CD14-positive monocyte (primary cell): ENCODE measurements around the gene OR52E8. TPM values are rescaled to one million over a fixed set of nuclear protein-coding genes. Genes with fewer than 3 reads are reported as not detected.

Experiments
- DNase-seq, 3 donors: peaks; one replicate each; pipeline ENCODE4 v3.0.0-alpha.2; 2011 to 2022
- H2AFZ ChIP-seq: 2 replicates; pipeline ENCODE4 v1.6.0; 2012; ENCODE audit warnings: mild to moderate bottlenecking, low read depth, low read length, inconsistent platforms; ENCODE audit not compliant: insufficient read depth, poor library complexity, severe bottlenecking
- H3K27ac ChIP-seq, 2 donors: 1 replicate in 1 of 2; 2 replicates in 1 of 2; pipeline ENCODE4 v1.5.1; 2012 to 2013; ENCODE audit warnings: low read length in 2 of 2, control low read depth in 1 of 2, inconsistent platforms in 1 of 2, low read depth in 1 of 2, mild to moderate bottlenecking in 1 of 2
- H3K27me3 ChIP-seq, 2 donors: one replicate each; pipeline versions ENCODE4 v1.6.0 to v1.6.1; 2011 to 2013; ENCODE audit warnings: low read length in 2 of 2; ENCODE audit not compliant: control insufficient read depth in 2 of 2, insufficient read depth in 2 of 2
- H3K36me3 ChIP-seq, 2 donors: replicated peaks in 1 of 2; 1 replicate in 1 of 2; 2 replicates in 1 of 2; pipeline versions ENCODE4 v1.5.1 to v1.6.1; 2012 to 2013; ENCODE audit warnings: low read length in 2 of 2, control low read depth in 1 of 2, inconsistent platforms in 1 of 2, mild to moderate bottlenecking in 1 of 2; ENCODE audit not compliant: insufficient read depth in 2 of 2, control insufficient read depth in 1 of 2
- H3K4me1 ChIP-seq, 2 donors: 1 replicate in 1 of 2; 2 replicates in 1 of 2; pipeline versions ENCODE4 v1.5.1 to v1.6.1; 2012 to 2013; ENCODE audit warnings: low read length in 2 of 2, control low read depth in 1 of 2, inconsistent platforms in 1 of 2, mild to moderate bottlenecking in 1 of 2, moderate library complexity in 1 of 2; ENCODE audit not compliant: insufficient read depth in 2 of 2, control insufficient read depth in 1 of 2
- H3K4me2 ChIP-seq: replicated peaks from 2 replicates; pipeline ENCODE3; 2012; ENCODE audit warnings: low read length, moderate library complexity, mild to moderate bottlenecking; ENCODE audit not compliant: poor library complexity, severe bottlenecking; ENCODE audit errors: extremely low read depth
- H3K4me3 ChIP-seq, 3 experiments: fragments of 200-600 bp in 1 of 3; sonication (generic) in 1 of 3; replicated peaks in 1 of 3; 1 replicate in 2 of 3; 2 replicates in 1 of 3; pipeline ENCODE4 v1.5.1; 2011 to 2013; ENCODE audit warnings: low read length in 3 of 3, mild to moderate bottlenecking in 3 of 3, control low read depth in 2 of 3, low read depth in 2 of 3, inconsistent platforms in 1 of 3, moderate library complexity in 1 of 3
- H3K79me2 ChIP-seq: 2 replicates; pipeline ENCODE4 v1.6.0; 2012; ENCODE audit warnings: mild to moderate bottlenecking, control low read depth, inconsistent platforms, low read length, moderate library complexity; ENCODE audit not compliant: insufficient read depth
- H3K9ac ChIP-seq: 2 replicates; pipeline ENCODE4 v1.6.0; 2017; ENCODE audit warnings: low read length, mild to moderate bottlenecking; ENCODE audit not compliant: insufficient read depth, poor library complexity, severe bottlenecking
- H3K9me3 ChIP-seq, 2 donors: replicated peaks in 1 of 2; 1 replicate in 1 of 2; 2 replicates in 1 of 2; pipeline versions ENCODE4 v1.5.1 to v1.6.1; 2012 to 2013; ENCODE audit warnings: low read length in 2 of 2, control low read depth in 1 of 2; ENCODE audit not compliant: control insufficient read depth in 1 of 2, insufficient read depth in 1 of 2
- H4K20me1 ChIP-seq: 2 replicates; pipeline ENCODE4 v1.6.0; 2012; ENCODE audit warnings: mild to moderate bottlenecking, low read length, control low read depth, moderate library complexity; ENCODE audit not compliant: insufficient read depth
- H3K27ac Mint-ChIP-seq, 7 donors: one replicate each; pipeline ENCODE4 v1.8.0; 2020; ENCODE audit warnings: mild to moderate bottlenecking in 7 of 7, mixed read lengths in 7 of 7, moderate library complexity in 6 of 7, inconsistent platforms in 2 of 7
- H3K27me3 Mint-ChIP-seq, 3 donors: one replicate each; pipeline ENCODE4 v1.8.0; 2021 to 2022; ENCODE audit warnings: low read depth in 3 of 3, mild to moderate bottlenecking in 3 of 3, mixed read lengths in 3 of 3, moderate library complexity in 3 of 3, inconsistent platforms in 1 of 3
- H3K36me3 Mint-ChIP-seq, 2 donors: one replicate each; pipeline ENCODE4 v1.8.0; 2020; ENCODE audit warnings: mixed read lengths in 2 of 2, inconsistent platforms in 1 of 2, mild to moderate bottlenecking in 1 of 2
- H3K4me1 Mint-ChIP-seq: one replicate; pipeline ENCODE4 v1.8.0; 2020; ENCODE audit warnings: mild to moderate bottlenecking, mixed read lengths
- H3K4me3 Mint-ChIP-seq, 2 donors: one replicate each; pipeline ENCODE4 v1.8.0; 2020; ENCODE audit warnings: mild to moderate bottlenecking in 2 of 2, mixed read lengths in 2 of 2, moderate library complexity in 1 of 2
- H3K9me3 Mint-ChIP-seq, 7 donors: one replicate each; pipeline ENCODE4 v1.8.0; 2020 to 2022; ENCODE audit warnings: mixed read lengths in 7 of 7, mild to moderate bottlenecking in 6 of 7, moderate library complexity in 6 of 7, inconsistent platforms in 2 of 7
- CTCF ChIP-seq: fragments of 200-600 bp; IDR thresholded peaks from one replicate; pipeline ENCODE4 v1.8.0; 2022; ENCODE audit warnings: antibody characterized with exemption, mild to moderate bottlenecking
- WGBS: methylation state at CpG from one replicate; pipeline ENCODE4 v1.1.5; 2013; ENCODE audit warnings: missing lambda C conversion rate; ENCODE audit not compliant: insufficient coverage; 5-methylcytosine and 5-hydroxymethylcytosine counted together
- intact Hi-C, 2 donors: fragments of 100-400 bp; cut with micrococcal nuclease; formaldehyde crosslinking; loops; one replicate each; pipeline versions ENCODE4 v1.15.0 to v1.15.1; 2023
- polyA plus RNA-seq, 3 donors: library from polyadenylated mRNA; depleted of rRNA in 1 of 3; unstranded in 2 of 3; stranded (reverse) in 1 of 3; fragments of 300-500 nt in 2 of 3; fragments of >200 nt in 1 of 3; fragmentation: Illumina TruSeq in 2 of 3; gene quantifications; 1 replicate in 2 of 3; 2 replicates in 1 of 3; pipeline ENCODE4 v1.2.3, GENCODE V29; 2012 to 2021

The OR52E8 gene
- polyA plus RNA-seq, 3 donors: not detected

GRCh38 chr11:5878564-5878963, 21.1 kb upstream of the OR52E8 start:
- H3K27me3 ChIP-seq: no peaks in the 10 kb centered on the region
- Mint-ChIP-seq H3K4me3 (no peak overlapping the region), H3K27me3 (peaks cover 1 to 3% (median 2%) of the 10 kb centered on the region in 3 donors), H3K27ac (no peak overlapping the region), H3K4me1 (no peaks in the 10 kb centered on the region), H3K9me3 (peaks cover 0 to 5% (median 3%) of the 10 kb centered on the region in 7 donors), H3K36me3 (no peaks in the 10 kb centered on the region)
- no peaks in the 10 kb centered on the region for H4K20me1 ChIP-seq
- H3K27ac ChIP-seq: no peak overlapping the region
- no peak overlapping the region for H3K4me2 ChIP-seq
- no peaks in the 10 kb centered on the region for H3K36me3 ChIP-seq
- no peak overlapping the region for H3K4me3 ChIP-seq
- H3K4me1 ChIP-seq: no peaks in the 10 kb centered on the region
- H2AFZ ChIP-seq: no peak overlapping the region
- TF ChIP-seq CTCF: no peak
- no peaks in the 10 kb centered on the region for H3K9me3 ChIP-seq
- no peak overlapping the region for H3K9ac ChIP-seq
- no CpG with 5 or more reads among the region's 2 CpGs for WGBS
- intact Hi-C loops: no loop called here
- DNase-seq: no peak
- H3K79me2 ChIP-seq: no peaks in the 10 kb centered on the region

- no peak for TF ChIP-seq CTCF
- Histone ChIP-seq H3K9me3 (no peaks in the 10 kb centered on the region), H3K27me3 (no peaks in the 10 kb centered on the region), H3K79me2 (no peaks in the 10 kb centered on the region), H3K9ac (no peak overlapping the region), H3K4me3 (no peak overlapping the region), H3K36me3 (no peaks in the 10 kb centered on the region), H3K4me2 (no peak overlapping the region), H3K27ac (no peak overlapping the region), H3K4me1 (no peaks in the 10 kb centered on the region), H2AFZ (no peak overlapping the region), H4K20me1 (no peaks in the 10 kb centered on the region)
- H3K4me1 Mint-ChIP-seq: no peaks in the 10 kb centered on the region
- H3K9me3 Mint-ChIP-seq: peaks cover 0 to 10% (median 3%) of the 10 kb centered on the region in 7 donors
- no peak for DNase-seq
- no peak overlapping the region for H3K4me3 Mint-ChIP-seq
- no peak overlapping the region for H3K27ac Mint-ChIP-seq
- intact Hi-C loops: no loop called here
- H3K36me3 Mint-ChIP-seq: no peaks in the 10 kb centered on the region
- no CpG with 5 or more reads among the region's 2 CpGs for WGBS
- peaks cover 0 to 3% (median 0%) of the 10 kb centered on the region in 3 donors for H3K27me3 Mint-ChIP-seq
Measured at GRCh38 chr11:5865826-5866225, 8.3 kb upstream of the OR52E8 start.
